ENCODE measurements around the gene DFFA. TPM values are rescaled to one million over a fixed set of nuclear protein-coding genes. Genes with fewer than 3 reads are reported as not detected.
"Not testable (repeated sequence)": the region's sequence is repeated elsewhere in the genome, so short reads cannot be mapped to it uniquely, and the experiment has no call there.

Gene DFFA
- total RNA-seq, 1 donor from 2014 or later, result 24.0 TPM

GRCh38 chr1:10474613-10475507 is 2.5 kb upstream of the DFFA start, which contains the start of gene PEX14:
Gene PEX14 (plus strand): TSS chr1:10474950. CDS start chr1:10474967, 17 bp downstream.
- intact Hi-C loops (cut with DNase I), result no loop called here
- ATAC-seq (peak; percentile 93), DNase-seq (ENCODE audit: missing footprints) (peak; percentile 93)

DNA sequence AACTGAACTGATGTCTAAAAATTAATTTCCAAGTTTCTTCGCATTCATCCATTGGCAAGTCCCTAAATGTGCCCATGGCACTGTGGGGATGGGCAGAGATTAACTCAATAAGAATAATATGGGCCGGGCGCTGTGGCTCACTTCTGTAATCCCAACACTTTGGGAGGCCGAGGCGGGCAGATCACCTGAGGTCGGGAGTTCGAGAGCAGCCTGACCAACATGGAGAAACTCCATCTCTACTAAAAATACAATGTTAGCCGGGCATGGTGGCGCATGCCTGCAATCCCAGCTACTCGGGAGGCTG is 1.9 kb upstream of the DFFA start:
- intact Hi-C loops (cut with DNase I); DNase-seq (ENCODE audit: missing footprints); ATAC-seq: not testable (repeated sequence)

DNA sequence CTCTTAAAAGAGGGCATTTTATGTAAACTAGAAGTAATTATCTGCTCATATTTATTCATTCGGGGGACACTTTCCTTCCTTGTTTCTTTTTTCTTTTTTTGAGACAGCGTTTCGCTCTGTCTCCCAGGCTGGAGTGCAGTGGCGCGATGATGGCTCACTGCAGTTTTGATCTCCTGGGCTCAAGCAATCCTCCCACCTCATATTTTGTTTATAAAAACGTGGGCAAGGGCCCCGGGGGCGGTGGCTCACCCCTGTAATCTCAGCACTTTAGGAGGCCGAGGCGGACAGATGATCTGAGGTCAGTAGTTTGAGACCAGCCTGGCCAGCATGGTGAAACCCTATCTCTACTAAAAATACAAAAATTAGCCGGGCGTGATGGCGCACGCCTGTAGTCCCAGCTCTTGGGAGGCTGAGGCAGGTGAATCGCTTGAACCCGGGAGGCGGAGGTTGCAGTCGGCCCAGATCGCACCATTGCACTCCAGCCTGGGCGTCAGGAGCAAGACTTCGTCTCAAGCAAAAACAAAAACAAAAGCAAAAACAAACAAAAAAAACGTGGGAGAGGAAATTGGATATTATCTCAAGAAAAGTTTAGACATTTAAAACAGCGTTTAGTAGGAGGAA is 926 bp upstream of the DFFA start:
- no peak for DNase-seq (ENCODE audit: missing footprints)
- intact Hi-C loops (cut with DNase I), result no loop called here

DNA sequence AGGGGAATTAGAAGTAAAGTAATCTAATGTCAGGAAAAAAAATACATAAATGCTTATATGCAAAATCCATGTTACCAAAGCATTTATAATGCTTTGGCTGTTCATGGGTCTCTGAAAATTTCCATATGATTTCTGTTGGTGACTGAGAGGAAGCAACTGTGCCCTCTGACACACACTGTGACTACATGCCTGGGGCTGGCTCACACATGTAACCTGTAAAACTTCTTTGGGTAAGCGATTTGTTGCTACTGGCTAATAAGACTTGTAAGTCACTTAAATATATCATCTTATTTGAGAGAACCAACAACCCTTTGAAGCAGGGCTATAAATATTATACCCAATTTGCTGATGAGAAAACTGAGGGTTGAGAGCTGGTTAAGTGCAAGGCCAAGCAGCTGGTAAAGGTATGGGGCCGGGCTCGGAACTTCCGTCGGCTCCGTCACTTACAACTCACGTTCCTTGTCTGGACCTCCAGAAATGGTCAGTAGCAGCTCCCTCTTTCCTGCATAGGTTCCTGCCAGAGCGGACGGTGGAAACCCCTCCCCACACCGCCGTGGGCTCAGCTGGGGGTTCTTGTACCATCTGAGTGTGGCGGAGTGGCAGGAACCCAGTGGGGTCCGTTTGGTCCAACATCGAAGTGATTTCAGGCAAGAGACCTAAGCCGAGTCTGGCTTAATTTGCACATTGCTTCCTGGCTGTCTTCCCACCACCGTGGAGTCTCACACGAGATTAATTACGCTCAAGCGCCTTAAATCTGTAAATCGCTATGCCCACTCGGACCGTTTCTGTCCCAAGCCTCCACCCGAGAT is 714 bp downstream of the DFFA start:
- no peak for DNase-seq (ENCODE audit: missing footprints)
- intact Hi-C loops (cut with DNase I), result no loop called here
- ATAC-seq, result no peak

More for the DNA sequence above, 926 bp upstream of the DFFA start:
- ATAC-seq, result no peak

DNA sequence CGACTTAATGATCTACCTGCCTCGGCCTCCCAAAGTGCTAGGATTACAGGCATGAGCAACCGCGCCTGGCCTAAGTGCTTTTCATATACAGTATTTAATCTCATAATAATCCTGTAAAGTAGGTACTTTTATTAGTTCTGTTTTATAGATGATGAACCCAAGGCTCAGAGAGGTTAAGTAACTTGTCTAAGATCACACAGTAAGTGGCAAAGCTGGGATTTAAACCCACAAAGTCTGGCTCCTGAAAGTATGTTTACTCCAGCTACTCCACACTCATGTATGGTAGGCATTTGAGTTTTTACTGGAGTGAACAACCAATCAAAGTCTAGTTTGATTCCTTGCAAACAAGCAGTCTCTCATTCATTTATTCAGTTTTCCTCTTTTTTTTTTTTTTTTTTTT is 2.3 kb downstream of the DFFA start:
- ATAC-seq (no peak), DNase-seq (ENCODE audit: missing footprints) (no peak)
- intact Hi-C loops (cut with DNase I), result no loop called here

DNA sequence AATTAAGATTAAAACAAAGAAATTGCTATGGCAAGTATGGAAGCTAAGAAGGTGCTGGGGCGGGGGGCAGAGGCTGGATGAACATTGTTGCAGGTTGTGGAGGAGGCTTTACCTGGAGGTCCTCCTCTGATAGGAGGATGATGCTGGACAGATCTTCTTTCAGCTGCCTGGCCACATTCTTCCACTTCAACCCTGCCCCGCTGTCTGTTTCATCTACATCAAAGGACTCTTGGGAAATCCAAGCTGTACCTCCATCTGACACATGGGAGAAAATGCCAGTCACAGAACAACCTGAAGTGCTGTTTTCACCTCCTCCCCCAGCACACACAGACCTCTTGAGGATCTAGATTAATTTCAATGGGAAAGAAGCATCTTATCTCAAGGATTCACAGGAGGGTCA is 5.3 kb downstream of the DFFA start:
- intact Hi-C loops (cut with DNase I), result no loop called here
- DNase-seq (ENCODE audit: missing footprints) (no peak), ATAC-seq (no peak)

GRCh38 chr1:10459184-10459583 is 13.1 kb downstream of the DFFA start:
- DNase-seq (ENCODE audit: missing footprints), result no peak
- intact Hi-C loops (cut with DNase I), result no loop called here
- no peak for ATAC-seq

- ATAC-seq, result no peak
Observed at GRCh38 chr1:10457875-10458274, 14.5 kb downstream of the DFFA start.

DNA sequence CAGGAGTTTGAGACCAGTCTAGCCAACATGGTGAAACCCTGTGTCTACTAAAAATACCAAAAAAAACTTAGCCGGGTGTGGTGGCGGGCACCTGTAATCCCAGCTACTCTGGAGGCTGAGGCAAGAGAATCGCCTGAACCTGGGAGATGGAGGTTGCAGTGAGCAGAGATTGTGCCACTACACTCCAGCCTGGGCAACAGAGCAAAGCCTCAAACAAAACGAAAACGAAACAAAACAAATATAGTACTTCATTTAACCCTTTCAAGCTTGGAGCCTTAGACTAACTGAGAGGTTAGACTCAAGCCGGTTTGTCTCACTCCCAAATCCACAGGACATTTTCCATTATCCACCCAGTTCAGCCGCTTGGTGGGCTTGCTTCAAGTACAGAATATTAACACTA is 14.9 kb downstream of the DFFA start:
- intact Hi-C loops (cut with DNase I); ATAC-seq; DNase-seq (ENCODE audit: missing footprints): not testable (repeated sequence)

More at GRCh38 chr1:10457875-10458274, 14.5 kb downstream of the DFFA start:
- intact Hi-C loops (cut with DNase I), result no loop called here
- no peak for DNase-seq (ENCODE audit: missing footprints)

GRCh38 chr1:10456661-10457060 is 15.7 kb downstream of the DFFA start:
- ATAC-seq (no peak), DNase-seq (ENCODE audit: missing footprints) (no peak)
- intact Hi-C loops (cut with DNase I), result no loop called here

DNA sequence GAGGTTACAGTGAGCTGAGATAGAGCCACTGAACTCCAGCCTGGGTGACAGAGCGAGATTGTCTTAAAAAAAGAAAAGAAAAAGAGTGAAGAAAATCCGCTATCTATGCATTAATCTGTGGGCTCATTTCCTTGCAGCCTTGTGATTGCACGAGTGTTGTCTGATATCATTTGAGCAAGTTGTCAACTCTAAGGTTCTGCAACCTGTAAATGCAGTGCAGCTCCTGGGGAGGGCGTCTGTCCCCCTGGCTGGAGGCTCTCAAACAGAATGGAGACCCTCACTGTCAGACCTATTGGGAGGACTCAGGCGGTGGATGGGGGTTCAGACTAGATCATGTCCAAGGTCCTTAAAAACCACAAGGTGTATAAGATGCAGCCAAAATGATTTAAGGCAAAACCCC is 16.3 kb downstream of the DFFA start:
- ATAC-seq, result no peak
- intact Hi-C loops (cut with DNase I), result no loop called here
- no peak for DNase-seq (ENCODE audit: missing footprints)

DNA sequence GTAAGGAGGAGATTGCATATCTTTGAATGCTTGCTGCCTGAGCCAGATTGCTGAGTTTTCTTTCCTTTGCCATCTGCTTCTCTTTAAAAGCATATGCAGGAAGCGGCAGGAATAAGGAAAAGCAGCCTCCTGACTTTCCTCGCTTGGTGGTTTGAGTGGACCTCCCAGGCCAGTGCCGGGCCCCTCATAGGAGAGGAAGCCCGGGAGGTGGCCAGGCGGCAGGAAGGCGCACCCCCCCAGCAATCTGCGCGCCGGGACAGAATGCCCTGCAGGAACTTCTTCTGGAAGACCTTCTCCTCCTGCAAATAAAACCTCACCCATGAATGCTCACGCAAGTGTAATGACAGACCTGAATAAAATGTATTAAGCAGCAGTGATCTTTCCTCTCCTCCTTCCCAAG is 21.0 kb downstream of the DFFA start:
- intact Hi-C loops (cut with DNase I), result no loop called here
- ATAC-seq (no peak), DNase-seq (ENCODE audit: missing footprints) (no peak)

GRCh38 chr1:10450836-10451235 is 21.5 kb downstream of the DFFA start:
- no peak for ATAC-seq

DNA sequence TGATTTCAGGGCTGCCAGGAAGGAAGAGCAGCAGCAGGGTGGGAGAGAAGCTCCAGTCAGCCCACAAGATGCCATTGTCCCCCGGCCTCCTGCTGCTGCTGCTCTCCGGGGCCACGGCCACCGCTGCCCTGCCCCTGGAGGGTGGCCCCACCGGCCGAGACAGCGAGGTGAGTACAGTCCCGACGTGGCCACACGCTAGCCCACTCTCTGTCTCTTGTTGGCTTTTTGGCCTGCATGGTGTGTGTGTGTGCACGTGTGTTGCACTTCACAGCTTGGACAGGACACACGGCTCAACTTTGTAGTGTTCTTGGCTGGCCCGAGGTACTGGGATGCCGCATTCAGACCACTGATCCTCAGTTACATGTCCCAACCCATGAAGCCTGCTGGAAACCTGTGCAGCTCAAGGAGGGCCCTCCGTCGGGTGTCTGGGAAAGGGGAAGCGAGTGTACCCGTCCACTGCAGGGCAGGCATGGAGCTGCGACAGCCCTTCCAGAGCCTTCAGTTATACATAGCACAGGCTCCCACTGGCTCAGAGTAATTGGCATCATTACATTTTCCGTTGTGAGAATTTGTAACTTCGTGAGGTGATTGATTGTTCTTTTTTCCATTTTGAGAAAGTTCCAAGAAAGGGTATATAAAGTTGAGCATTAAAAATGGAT is 22.0 kb downstream of the DFFA start:
- ATAC-seq, result no peak
- no peak for DNase-seq (ENCODE audit: missing footprints)
- intact Hi-C loops (cut with DNase I), result no loop called here

More at GRCh38 chr1:10450836-10451235, 21.5 kb downstream of the DFFA start:
- no peak for DNase-seq (ENCODE audit: missing footprints)
- intact Hi-C loops (cut with DNase I), result no loop called here

DNA sequence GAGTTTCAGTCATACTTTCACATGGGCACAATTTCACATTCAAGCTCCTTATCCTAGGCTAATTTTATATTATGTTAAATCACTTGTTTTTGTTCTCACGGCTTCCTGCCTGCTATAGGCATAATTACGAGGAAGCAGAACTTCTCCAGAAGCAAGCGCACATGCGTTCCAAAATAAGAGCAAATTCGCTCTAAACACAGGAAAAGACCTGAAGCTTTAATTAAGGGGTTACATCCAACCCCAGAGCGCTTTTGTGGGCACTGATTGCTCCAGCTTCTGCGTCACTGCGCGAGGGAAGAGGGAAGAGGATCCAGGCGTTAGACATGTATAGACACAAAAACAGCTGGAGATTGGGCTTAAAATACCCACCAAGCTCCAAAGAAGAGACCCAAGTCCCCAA is 22.6 kb downstream of the DFFA start, which contains the start of gene CORT:
Gene CORT, plus strand, starts transcription at position 281 of the 400 bp plus-strand sequence. CDS start 193 bp downstream, outside the sequence.
- ATAC-seq (no peak), DNase-seq (ENCODE audit: missing footprints) (no peak)
- intact Hi-C loops (cut with DNase I), result no loop called here

DNA sequence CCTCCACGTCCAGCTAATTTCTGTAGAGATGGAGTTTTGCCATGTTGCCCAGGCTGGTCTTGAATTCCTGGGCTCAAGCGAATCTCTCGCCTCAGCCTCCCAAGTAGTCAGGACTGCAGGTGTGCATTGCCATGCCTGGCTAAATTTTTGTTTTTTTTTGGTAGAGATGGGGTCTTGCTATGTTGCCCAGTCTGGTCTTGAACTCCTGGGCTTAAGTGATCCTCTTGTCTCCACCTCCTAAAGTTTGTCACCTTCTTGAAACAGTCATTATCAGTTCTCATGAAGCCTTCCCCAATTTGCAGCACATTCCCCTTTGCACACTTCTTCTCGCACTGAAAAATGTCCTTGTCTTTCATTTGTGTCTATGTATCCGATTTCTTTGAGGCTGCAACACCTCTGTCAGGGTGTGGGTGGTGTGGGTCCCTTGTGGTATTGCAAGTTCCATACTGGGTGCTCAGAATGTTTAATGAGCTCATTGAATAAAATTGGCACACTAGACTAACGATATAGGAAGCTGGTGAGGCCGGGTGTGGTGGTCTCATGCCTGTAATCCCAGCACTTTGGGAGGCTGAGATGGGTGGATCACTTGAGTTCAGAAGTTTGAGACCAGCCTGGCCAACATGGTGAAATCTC is 25.4 kb downstream of the DFFA start:
- DNase-seq (ENCODE audit: missing footprints) (no peak), ATAC-seq (no peak)
- intact Hi-C loops (cut with DNase I), result no loop called here

- DNase-seq (ENCODE audit: missing footprints) (no peak), ATAC-seq (no peak)
- intact Hi-C loops (cut with DNase I), result no loop called here
Observed at GRCh38 chr1:10444795-10445397, 27.4 kb downstream of the DFFA start.

- intact Hi-C loops (cut with DNase I), result no loop called here
- no peak for ATAC-seq
- no peak for DNase-seq (ENCODE audit: missing footprints)
Observed at GRCh38 chr1:10444248-10444647, 28.1 kb downstream of the DFFA start.

All from Right ventricle myocardium inferior (tissue), 1 donor.